GM18498 (cell line): Measurements from ENCODE around the gene CFAP90.
A peak's percentile ranks its signal among the peaks of the same experiment; 100 is the strongest.

Source experiments
- ATAC-seq: cut with Tn5 transposase; IDR thresholded peaks from one replicate; pipeline ENCODE4 v1.9.1; 2021; ENCODE audit warnings: mild to moderate bottlenecking, moderate library complexity; ENCODE audit not compliant: unreplicated experiment

The CFAP90 gene

DNA sequence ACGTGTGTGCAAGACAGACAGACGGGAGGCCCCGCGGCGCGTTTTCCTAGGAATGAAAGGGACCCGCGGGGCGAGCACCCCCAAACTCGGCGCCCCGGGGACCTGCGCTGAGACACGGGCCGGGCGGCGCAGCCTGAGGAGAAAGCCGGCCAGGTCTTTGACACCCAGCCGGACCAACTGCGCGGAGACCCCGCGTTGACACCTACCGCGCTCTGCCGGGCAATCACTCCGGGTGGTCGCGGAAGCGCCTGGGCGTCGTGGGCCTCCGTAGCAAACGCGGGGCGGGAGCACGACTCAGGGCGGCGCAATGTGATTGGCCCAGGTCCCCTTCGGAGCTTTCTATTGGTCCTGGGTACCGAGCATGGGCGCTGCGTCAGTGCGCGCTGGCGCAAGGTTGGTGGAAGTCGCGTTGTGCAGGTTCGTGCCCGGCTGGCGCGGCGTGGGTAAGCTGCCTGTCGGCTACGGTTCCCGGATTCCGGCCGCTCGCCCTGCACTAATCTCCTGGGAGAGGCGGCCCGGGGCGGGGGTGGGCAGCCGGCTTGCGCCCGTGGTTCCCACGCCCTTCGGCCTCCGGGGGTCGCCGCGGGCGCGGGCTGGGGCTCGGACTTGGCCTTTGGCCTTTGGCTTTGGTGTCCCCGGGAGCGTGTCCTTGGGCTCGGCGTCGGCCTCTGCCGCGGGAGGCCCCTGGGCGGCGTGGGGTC is 18.0 kb upstream of the CFAP90 start, which contains the start of the genes FASTKD3 and MTRR:
Gene FASTKD3, minus strand, starts transcription at position 259 of the 701 bp plus-strand sequence. CDS start 948 bp downstream, outside the sequence.
Gene MTRR, plus strand, starts transcription at position 376 of the 701 bp plus-strand sequence. CDS start 1,647 bp downstream, outside the sequence.
- ATAC-seq: peak; percentile 97

DNA sequence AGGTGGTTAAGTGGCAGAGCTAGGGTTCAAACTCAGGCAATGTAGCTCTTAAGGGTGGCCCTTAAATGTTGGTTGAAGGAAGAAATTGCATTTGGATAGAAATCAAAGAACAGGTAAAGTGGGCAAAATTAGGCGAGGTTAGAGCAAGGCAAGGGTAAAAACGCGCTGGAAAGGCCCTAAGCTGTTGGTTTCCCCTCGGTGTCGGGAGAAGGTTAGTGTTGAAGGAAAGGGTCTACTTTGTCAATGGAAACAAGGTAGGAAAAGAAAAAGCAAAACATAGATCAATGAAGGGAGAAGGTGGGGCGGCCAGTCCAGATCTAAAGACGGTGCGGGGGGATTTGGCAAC is 17.5 kb upstream of the CFAP90 start:
- no peak for ATAC-seq

DNA sequence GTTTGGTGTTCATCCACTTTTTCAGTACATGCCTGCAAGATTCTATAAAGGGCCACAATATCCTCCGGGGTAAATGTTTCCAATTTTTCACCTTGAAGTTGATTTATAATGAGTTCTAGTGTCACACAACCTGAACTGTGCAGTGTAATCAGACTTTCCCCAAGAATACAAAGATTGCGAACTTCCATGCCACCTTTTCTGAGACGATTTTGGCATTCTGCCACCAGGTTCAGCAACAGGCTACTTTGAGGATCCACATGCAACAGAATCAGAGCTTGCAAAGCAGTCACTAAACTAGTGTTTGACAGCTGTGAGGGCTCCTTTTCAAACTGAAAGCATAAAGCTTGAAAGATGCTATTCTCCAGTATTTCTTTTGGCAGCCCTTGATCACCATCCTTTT is 16.3 kb upstream of the CFAP90 start:
- no peak for ATAC-seq

DNA sequence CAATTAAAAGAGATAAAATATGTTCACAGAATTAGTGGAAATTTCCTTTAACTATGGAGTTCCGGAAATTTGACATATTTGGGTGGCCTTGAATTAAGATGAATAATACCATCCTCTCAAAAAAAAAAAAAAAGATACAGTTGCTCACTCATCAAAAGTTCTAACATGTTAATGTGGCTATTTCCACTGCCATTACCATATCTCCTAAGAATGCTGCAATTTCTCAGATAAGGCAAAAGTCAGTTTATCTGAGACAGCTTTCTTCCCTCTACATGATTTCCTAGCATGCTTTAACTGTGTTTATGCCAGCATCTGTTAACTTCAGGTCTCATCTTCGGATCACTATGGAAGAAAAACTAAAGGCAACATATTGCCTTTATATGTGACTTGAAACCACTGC is 15.3 kb upstream of the CFAP90 start:
- no peak for ATAC-seq

DNA sequence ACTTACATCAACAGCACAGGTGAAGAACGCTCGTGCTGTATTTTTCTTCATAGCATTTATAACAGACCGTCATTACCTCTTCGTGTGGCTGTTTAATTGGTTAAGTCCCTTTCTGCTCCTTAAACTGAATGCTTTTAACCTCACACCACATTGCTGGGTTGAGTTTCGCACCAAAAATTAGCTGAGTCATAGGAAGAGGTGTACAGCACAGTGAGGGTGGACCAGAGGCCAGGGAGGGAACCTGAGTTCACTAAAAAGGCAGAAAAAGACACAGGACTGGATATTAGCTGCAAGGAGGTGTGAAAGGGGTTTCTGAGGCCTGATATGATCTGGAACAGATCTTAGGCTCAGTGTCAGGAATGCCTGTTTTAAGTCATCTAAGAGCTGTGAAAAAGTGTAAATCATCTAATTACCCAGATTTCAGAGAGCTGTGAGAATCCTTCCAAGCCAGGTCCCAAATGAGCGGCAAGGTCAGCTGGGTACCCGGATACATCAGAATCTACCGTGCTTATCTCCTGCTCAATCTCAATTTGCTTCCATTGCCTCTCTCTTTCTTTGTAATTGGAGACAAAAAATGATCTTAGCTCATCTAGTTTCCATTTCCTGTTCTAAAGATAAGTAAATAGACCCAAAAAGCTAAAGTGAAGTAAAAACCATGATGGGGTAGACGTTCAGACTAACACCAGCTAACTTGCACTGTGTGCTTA is 7.1 kb upstream of the CFAP90 start:
- ATAC-seq: no peak

DNA sequence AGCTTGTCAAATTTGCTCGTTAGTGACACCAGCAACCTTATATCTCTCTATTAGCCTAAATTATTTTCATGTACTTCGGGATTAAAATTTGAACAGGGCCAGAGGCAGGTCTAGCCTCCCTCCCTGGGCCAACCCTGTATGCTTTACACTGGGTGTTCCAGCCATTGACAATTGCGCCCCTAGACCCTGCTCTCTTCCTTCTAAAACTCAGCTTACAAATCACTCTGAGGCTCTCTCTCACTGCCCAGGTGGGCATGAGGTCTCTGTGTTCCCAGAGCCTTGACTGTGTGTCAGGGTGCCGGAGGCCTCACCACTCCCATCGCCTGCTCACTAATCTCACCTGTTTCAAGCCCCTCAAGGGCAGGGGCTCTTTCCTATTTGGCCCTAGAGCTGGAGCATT is 6.4 kb upstream of the CFAP90 start:
- ATAC-seq: no peak

DNA sequence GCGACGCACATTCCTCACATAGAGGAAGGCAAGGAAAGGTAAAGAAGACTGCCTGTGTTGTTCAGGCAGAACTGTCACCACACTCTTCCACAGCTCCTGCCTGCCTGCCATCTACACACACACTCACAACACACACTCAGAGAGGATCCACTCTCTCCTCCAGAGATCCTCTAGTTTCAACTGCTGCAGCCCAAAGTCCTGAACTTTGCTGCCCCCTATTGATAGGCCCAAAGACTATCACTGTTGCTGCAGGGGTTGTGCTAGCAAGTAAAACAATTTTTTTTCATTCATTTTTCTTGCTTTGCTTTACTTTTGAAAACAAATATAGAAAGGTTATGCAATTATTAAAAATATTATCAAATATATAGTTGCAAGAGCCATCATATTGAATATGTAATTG is 5.9 kb upstream of the CFAP90 start:
- ATAC-seq: no peak

DNA sequence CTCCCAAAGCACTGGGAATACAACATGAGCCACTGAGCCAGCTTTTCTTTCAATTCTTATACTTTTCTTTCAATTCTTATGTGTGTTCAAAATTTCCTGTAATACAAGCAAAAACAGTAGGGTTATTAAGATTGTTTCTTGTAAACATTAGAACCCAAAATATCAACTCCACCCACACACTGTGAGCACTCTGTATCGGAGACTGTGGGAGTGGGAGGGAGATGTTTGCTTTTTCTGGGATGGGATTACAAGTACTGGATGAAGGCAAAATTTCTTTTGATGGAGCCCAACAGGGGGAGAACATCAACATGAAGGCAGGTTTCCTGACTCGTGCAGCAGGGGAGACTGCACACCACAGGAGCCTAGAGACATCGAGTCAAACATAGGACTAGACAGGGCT is 4.7 kb upstream of the CFAP90 start:
- no peak for ATAC-seq

DNA sequence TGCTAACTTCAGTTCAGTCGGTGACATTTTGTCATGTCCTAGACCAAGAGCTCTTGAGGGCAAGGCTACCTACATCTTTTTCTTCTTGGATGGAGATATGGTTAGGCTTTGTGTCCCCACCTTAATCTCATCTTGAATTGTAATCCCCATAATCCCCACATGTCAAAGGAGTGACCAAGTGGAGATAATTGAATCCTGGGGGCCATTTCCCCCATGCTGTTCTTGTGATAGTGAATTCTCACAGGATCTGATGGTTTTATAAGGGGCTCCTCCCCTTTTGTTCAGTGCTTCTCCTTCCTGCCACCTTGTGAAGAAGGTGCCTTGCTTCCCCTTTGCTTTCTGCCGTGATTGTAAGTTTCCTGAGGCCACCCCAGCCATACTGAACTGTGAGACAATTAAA is 2.1 kb upstream of the CFAP90 start:
- no peak for ATAC-seq

DNA sequence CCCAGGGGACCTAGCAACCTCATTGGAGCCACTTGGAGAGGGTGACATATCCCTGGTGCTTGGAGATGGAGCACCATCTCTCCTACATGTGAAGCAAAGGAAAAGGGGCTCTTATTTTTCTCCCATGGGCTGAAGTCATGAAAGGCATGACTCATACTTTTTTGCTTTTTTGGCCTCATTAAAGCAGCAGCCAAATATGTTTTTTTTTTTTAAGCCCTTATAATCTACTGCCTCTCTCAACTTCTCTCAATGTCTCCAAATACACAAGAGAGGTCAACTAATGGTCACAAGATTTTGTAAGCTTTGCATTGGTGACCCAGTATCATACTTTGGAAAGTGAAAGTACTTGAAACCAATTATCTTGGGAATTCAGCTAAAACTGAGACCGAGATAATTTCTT is 1.6 kb upstream of the CFAP90 start:
- ATAC-seq: no peak

DNA sequence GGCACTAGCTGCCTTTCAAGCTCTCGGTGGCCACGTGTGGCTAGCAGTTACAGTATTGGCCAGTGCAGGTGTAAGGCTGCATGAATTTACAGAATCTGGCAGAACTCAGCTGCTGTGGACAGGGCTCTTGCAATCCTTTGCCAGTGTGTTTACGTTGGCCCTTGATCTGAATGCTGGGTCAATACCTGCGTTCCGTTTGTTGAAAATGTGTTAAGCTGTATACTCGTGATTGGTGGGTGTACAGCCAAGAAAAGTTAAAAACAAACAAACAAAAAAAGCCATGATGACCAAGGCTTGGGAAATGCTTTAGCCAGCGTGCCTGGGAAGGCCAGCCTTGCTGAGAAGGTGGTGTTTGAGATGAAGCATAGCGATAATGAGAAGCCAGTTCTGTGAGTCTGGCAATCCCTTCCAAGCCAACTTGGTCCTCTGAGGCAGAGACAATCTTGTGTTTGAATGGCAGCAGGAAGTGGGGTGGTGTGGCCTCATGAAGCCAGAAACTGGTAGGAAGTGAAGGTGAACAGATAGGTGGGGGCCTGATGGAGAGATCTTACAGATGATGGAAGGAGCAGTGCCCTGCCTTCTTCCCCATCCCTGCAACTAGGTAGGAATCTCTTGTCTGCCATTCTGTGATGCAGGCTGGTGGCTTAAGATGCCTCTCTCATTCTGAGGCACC is 820 bp upstream of the CFAP90 start:
- ATAC-seq: no peak

DNA sequence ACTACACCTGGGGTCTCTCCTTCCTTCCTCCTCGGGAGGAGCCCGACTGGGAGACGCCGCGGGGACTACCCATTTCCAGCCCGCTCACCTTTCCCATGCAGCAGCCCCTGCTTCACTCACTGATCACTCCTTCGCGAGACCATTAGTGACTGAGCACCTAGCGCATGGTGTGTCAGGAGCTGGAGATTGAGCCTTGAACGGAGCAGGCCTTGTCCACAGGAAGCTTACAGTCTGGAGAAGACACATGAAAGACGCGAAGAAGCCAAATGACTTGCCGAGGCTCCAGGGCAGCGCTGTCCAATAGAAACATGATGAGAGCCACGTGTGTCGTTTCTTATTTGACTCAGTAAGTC is 283 bp upstream of the CFAP90 start:
- ATAC-seq: no peak

DNA sequence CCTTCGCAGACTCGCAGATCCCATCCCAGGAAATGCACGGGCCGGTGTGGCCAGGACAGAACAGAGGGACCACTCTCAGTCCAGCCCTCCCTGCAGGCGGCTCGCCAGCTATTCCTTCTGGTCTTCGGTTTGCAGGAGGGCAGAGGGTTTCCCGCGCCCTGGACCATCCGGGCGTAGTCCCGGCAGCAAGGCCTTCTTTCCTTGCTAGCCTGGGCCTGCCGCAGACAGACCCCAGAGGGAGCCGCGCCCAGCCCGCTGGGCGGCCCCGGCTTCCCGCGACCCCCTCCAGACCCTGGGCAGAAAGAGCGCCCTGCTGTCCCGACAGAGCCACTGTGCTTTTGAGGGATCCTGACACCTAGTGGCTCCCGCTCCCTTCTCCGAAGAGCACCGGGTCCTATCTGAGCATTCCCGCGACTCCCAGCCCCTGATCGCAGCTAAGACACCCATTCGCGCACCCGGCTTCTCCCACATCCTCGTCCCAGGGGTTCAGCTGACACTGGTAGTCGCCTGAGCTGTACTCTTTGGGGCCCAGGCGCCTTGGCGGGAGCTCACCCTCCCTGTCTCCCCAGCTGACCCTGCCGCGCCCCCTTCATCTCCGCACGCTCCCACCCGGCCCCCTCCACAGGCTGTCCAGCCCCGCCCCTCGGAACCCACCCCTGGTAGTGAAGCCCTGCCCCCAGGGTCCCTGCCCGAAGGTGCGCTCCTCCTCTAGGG is 1.1 kb downstream of the CFAP90 start:
- ATAC-seq: no peak

DNA sequence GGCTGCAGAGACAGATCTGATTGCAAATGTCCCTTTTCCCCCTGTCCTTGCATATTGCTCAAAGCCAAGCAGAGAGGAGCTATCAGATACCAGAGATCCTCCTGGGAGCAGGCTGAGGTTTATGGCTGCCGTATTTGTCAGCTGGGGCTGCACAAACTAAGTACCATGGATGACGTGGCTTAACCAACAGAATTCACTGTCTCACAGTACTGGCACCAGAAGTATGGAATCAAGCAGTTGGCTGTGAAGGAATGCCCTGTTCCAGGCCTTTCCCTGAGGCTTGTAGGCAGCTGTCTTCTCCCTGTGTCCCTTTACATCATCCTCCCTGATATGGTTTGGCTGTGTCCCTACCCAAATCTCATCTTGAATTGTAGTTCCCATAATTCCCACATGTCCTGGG is 2.6 kb downstream of the CFAP90 start:
- no peak for ATAC-seq

DNA sequence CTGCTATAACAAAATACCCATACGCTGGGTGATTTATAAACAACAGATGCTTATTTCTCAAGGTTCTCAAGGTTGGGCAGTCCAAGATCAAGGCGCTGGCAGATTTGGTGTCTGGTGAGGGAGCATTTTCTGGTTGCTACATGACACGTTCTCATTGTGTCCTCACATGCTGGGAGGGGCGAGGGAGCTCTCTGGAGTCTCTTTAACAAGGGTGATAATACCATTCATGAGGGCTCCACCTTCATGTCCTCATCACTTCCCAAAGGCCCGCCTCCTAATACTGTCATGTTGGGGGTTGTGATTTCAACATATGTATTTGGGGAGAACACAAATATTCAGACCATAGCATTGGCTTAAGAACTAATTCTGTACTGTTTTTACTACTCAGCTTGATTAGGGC is 4.6 kb downstream of the CFAP90 start:
- ATAC-seq: no peak

DNA sequence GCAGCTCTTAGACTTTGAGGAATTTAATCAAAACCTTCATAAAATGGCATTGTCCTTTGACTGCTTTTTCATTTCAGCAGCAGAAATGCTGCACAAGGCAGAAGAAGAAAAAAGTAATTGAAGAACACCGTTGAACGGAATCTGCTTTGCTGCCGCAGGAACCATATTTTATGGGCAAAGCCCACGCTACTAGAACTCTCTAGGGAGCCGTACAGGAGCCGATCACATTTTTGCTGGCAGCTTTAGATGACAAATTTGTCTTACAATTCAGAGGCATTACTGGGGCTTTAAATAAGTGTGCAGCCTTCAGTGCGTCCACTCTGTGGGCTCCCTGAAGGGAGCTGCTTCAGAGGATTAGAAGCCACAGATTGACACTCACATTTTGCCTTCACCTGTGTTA is 5.4 kb downstream of the CFAP90 start:
- no peak for ATAC-seq

DNA sequence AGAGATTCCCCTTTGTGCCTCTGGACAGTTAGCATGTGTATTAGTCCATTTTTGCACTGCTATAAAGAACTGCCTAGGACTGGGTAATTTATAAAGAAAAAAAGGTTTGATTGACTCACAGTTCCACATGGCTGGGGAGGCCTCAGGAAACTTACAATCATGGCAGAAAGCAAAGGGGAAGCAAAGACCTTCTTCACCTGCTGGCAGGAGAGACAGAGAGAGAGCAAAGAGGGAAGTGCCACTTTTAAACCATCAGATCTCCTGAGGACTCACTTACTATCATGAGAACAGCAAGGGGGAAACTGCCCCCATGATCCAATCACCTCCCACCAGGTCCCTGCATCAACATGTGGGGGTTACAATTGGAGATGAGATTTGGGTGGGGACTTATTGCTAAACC is 6.0 kb downstream of the CFAP90 start:
- no peak for ATAC-seq

DNA sequence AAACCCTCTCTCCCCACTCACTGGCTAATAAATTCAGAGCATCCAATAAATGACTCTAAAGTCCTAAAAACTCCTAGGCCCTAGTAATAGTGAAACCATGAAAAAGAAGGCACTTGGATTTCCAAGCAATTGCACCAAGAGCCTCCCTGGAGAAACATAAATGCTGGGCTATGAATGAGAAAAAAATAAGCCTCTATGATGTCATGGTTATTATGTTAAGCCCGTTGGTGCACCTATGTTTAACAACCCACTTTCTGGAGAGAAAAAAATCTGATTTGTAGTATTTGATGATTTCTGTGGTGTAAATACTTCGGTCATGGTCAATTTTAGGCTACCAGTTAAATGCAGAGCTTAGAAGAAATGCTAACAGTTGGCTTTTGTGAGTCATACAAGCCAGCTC is 8.4 kb downstream of the CFAP90 start:
- no peak for ATAC-seq

DNA sequence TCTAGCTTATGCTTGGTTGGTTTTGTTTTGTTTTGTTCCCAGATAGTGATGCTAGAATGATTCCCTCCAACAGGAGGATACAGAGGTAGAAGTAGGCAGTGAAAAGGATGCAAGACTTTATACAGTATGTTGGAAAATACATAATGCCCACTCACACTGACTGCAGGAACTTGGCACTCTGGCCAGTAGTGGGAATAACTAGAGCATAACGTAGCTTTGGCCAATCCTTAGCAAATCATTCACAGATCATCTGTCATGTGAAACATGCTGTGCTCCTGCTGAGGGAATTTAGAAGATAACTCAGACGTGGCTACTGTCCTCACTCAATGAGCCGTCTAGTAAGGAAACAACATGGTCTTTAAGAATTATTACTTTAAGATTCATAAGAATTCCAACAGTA is 13.5 kb downstream of the CFAP90 start:
- ATAC-seq: no peak

DNA sequence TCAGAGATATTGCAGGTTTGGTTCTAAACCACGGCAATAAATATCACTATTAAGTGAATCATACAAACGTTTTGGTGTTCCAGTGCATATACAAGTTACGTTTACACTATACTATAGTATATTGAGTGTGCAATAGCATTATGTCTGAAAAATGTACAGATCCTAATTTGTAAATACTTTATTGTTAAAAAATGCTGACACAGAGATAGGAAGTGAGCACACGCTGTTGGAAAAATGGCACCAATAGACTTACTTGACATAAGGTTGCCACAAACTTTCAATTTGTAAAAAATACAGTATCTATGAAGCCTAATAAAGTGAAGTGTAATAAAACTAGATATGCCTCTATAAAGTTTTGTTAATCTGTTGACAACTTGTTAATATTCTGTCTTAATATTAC is 16.0 kb downstream of the CFAP90 start:
- ATAC-seq: no peak

DNA sequence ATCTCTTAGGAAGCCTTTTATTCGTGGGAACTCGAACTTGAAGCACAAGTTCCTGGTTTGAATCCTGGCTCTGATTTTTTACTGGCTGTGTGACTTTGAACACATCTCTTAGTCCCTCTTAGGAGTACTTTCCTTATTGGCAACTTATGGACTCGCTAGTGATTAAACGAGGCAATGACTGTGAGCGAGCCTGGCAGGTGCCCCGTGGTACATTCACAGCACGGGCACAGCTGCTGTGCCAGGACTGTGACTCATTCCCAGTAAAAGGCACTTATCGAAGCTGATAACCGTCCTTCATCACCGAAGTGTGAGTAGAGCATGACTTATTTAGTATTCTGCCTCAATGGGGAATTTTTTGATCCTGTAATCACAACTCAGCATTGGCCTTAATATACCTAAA is 22.7 kb downstream of the CFAP90 start:
- ATAC-seq: no peak

DNA sequence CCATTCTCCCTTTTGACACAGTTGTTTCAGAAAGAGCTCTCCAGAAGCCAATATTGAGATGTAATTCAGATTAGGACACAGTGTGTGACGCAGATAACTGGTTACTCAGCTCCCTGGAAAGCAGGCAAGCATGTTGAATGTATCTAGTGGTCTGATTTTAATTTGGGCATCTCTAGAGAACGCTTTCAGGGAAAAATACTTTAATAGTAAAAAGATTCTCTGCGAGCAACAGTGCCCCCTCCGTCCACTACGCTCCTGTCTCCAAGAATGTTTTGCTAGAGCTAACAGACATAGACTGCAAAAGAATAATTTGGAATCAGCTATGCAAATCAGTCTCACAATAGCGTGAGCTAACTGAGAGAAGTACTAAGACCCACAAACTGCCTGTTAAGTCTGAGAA is 23.3 kb downstream of the CFAP90 start:
- no peak for ATAC-seq
